GM12878 (cell line): ENCODE data around the gene FMNL2. TPM values are rescaled to one million over a fixed set of nuclear protein-coding genes. Genes with fewer than 3 reads are reported as not detected.

Experiments used
- ATAC-seq: fragments of 200-7000 bp; cut with Tn5 transposase; 3 replicates; pipeline ENCODE4 v1.9.1; 2020; ENCODE audit warnings: mild to moderate bottlenecking, moderate library complexity
- BruUV-seq: library from RNA; stranded (reverse); fragments of 400-500 nt; replicated peaks from 2 replicates; lab custom pipeline; 2021; lab: Mats Ljungman, UMichigan
- CTCF ChIA-PET: fragments of 300-600 bp; sonication (Branson Sonifier 250); formaldehyde crosslinking; extraction: SDS; loops from one replicate; lab custom pipeline; 2021; ENCODE audit warnings: inconsistent platforms; lab: Yijun Ruan, JAX
- POLR2A ChIA-PET: fragments of 350-600 bp; formaldehyde crosslinking; extraction: SDS; loops from one replicate; lab custom pipeline; 2021; ENCODE audit warnings: inconsistent platforms; lab: Charles Lee
- RAD21 ChIA-PET: fragments of 300-600 bp; sonication (Branson Sonifier 250); formaldehyde crosslinking; loops from one replicate; lab custom pipeline; 2023; ENCODE audit warnings: antibody characterized with exemption; ENCODE audit not compliant: unreplicated experiment; lab: Charles Lee
- SMC1A ChIA-PET: fragments of 300-600 bp; sonication (Branson Sonifier 250); formaldehyde crosslinking; loops from one replicate; lab custom pipeline; 2023; ENCODE audit not compliant: unreplicated experiment, uncharacterized antibody; lab: Charles Lee
- DNase-seq: peaks from one replicate; pipeline ENCODE4 v3.0.0-alpha.2; 2011; ENCODE audit warnings: low read depth, low spot score
- FAIRE-seq: peaks from 3 replicates; lab custom pipeline; 2011; peaks lifted over from hg19 to GRCh38; lab: Jason Lieb, UNC
- H2AFZ ChIP-seq: 2 replicates; pipeline ENCODE4 v1.6.0; 2011; ENCODE audit warnings: low read depth, low read length, control low read depth; ENCODE audit not compliant: control insufficient read depth
- H3K27ac ChIP-seq: 2 replicates; pipeline ENCODE4 v1.5.1; 2011; ENCODE audit warnings: control low read depth; ENCODE audit not compliant: control insufficient read depth, insufficient read depth
- H3K27me3 ChIP-seq, 2 experiments: replicated peaks in 1 of 2; 2 replicates each; pipeline versions ENCODE4 v1.6.0 to v1.6.1; 2011; ENCODE audit warnings: low read length in 1 of 2; ENCODE audit not compliant: control insufficient read depth in 2 of 2, insufficient read depth in 2 of 2
- H3K36me3 ChIP-seq, 2 experiments: 2 replicates each; pipeline ENCODE4 v1.5.1; 2011; ENCODE audit warnings: low read length in 1 of 2; ENCODE audit not compliant: control insufficient read depth in 2 of 2, insufficient read depth in 2 of 2
- H3K4me1 ChIP-seq: 2 replicates; pipeline ENCODE4 v1.6.1; 2011; ENCODE audit warnings: mild to moderate bottlenecking, low read length, moderate library complexity, mixed read lengths; ENCODE audit not compliant: control insufficient read depth, insufficient read depth
- H3K4me2 ChIP-seq: 2 replicates; pipeline ENCODE4 v1.6.0; 2011; ENCODE audit warnings: control low read depth; ENCODE audit not compliant: control insufficient read depth, insufficient read depth
- H3K4me3 ChIP-seq: fragments of 200-600 bp; sonication (generic); 2 replicates; pipeline ENCODE4 v1.5.1; 2016
- H3K79me2 ChIP-seq: 2 replicates; pipeline ENCODE4 v1.6.0; 2011; ENCODE audit warnings: low read length; ENCODE audit not compliant: control insufficient read depth, insufficient read depth
- H3K9ac ChIP-seq: 2 replicates; pipeline ENCODE4 v1.8.0; 2011; ENCODE audit warnings: low read length, control low read depth, mixed read lengths; ENCODE audit not compliant: control insufficient read depth, insufficient read depth
- H3K9me3 ChIP-seq: replicated peaks from 3 replicates; pipeline ENCODE4 v1.5.1; 2011; ENCODE audit warnings: mild to moderate bottlenecking, low read length; ENCODE audit not compliant: control insufficient read depth, insufficient read depth
- H4K20me1 ChIP-seq: 2 replicates; pipeline ENCODE4 v1.6.0; 2011; ENCODE audit not compliant: control insufficient read depth, insufficient read depth
- RAD21 ChIP-seq: IDR thresholded peaks from 2 replicates; pipeline ENCODE4 v1.6.1; 2011; ENCODE audit warnings: mild to moderate bottlenecking, low read depth, low read length, moderate library complexity; ENCODE audit not compliant: insufficient read depth
- SMC3 ChIP-seq: IDR thresholded peaks from 2 replicates; pipeline ENCODE4 v1.6.1; 2011; ENCODE audit warnings: low read length, improper control_type of control experiment, borderline replicate concordance
- WGBS: methylation state at CpG from one replicate; pipeline ENCODE4 v1.1.6; 2016; ENCODE audit warnings: low lambda C conversion rate; ENCODE audit not compliant: insufficient replicate concordance, insufficient coverage; ENCODE audit errors: missing lambda C conversion rate; 5-methylcytosine and 5-hydroxymethylcytosine counted together
- in situ Hi-C: fragments of 300-500 bp; cut with MboI; formaldehyde crosslinking; loops from 9 replicates; pipeline ENCODE4 v1.14.3; 2018; ENCODE audit warnings: mixed read lengths
- intact Hi-C: fragments of 100-400 bp; cut with micrococcal nuclease; formaldehyde crosslinking; loops from one replicate; pipeline ENCODE4 v1.14.2; 2022; ENCODE audit not compliant: unreplicated experiment
- polyA plus RNA-seq, 11 experiments: library from polyadenylated mRNA; depleted of rRNA in 4 of 11; unstranded in 6 of 11; stranded (reverse) in 5 of 11; fragments of >200 nt; fragmentation: Nextera tagmentation in 4 of 11; fragmentation: Illumina TruSeq in 1 of 11; extraction: Ambion mirVana in 4 of 11; extraction: Trizol in 1 of 11; gene quantifications; 1 replicate in 1 of 11; 2 replicates in 10 of 11; pipeline versions ENCODE4 v1.2.1 to v1.2.3, GENCODE V29; 2011 to 2016; ENCODE audit warnings: inconsistent platforms in 2 of 11, missing spikeins in 2 of 11, low read depth in 1 of 11
- total RNA-seq, 4 experiments: library from RNA; depleted of rRNA in 3 of 4; stranded (reverse); fragments of >200 nt in 3 of 4; fragmentation: Illumina TruSeq in 1 of 4; extraction: Trizol in 1 of 4; gene quantifications; 2 replicates each; pipeline versions ENCODE4 v1.2.1 to v1.2.3, GENCODE V29; 2013 to 2021
- TF ChIP-seq, protein P1 (sequence below), 3 experiments: IDR thresholded peaks in 2 of 3; conservative IDR thresholded peaks in 1 of 3; 2 replicates each; pipeline ENCODE4 v1.5.1; 2011; ENCODE audit warnings: low read depth in 3 of 3, low read length in 3 of 3, mild to moderate bottlenecking in 3 of 3, control low read depth in 2 of 3, moderate library complexity in 2 of 3, inconsistent platforms in 1 of 3, mixed read lengths in 1 of 3; ENCODE audit not compliant: control insufficient read depth in 2 of 3, insufficient read depth in 1 of 3; ENCODE audit errors: extremely low read depth in 1 of 3
- TF ChIP-seq, protein P2 (sequence below): IDR thresholded peaks from 2 replicates; pipeline ENCODE4 v1.6.1; 2012; ENCODE audit warnings: improper control_type of control experiment, low read depth, low read length; ENCODE audit not compliant: insufficient replicate concordance

FMNL2 gene
- total and polyA plus RNA-seq, 10 of the 15 experiments (the other 5 are each of a cell fraction or from before 2014, with no cell fraction given) = 0.13 to 9.9 (median 0.35) TPM

- SMC1A ChIA-PET = interaction anchor here (0.9 to 3.5 kb wide), 15 partner anchors 8 to 379 kb away, joined by 3 to 13 read pairs (median 5); partner anchors contain the start of gene STAM2
- intact Hi-C loops = loop anchor here (5.0 kb wide), 1 partner anchor 72 kb away; no protein-coding TSS in a partner anchor
- BruUV-seq = no TSS peak
Observed at GRCh38 chr2:152555048-152555447, 220.1 kb downstream of the FMNL2 start.

More at GRCh38 chr2:152555048-152555447, 220.1 kb downstream of the FMNL2 start:
- Histone ChIP-seq H3K36me3 (no peaks in the 10 kb centered on the region), H3K27ac (no peak overlapping the region), H2AFZ (no peak overlapping the region), H3K79me2 (no peaks in the 10 kb centered on the region), H3K4me2 (no peak overlapping the region), H3K4me3 (no peak overlapping the region), H3K4me1 (no peaks in the 10 kb centered on the region), H3K27me3 (no peaks in the 10 kb centered on the region), H3K9ac (no peak overlapping the region), H4K20me1 (no peaks in the 10 kb centered on the region), H3K9me3 (no peaks in the 10 kb centered on the region)
- RAD21 ChIA-PET = interaction anchor here (0.7 to 3.0 kb wide), 7 partner anchors 10 to 220 kb away, joined by 3 to 10 read pairs (median 3); partner anchors contain the start of gene FMNL2
- POLR2A ChIA-PET = no interaction called here
- 60% methylated on average over 2 of the region's 2 CpGs for WGBS
- ATAC-seq = peak; percentile 73
- FAIRE-seq = no peak
- in situ Hi-C loops = no loop called here
- CTCF ChIA-PET = interaction anchor here (0.6 to 2.5 kb wide), 15 partner anchors 10 to 518 kb away, joined by 3 to 12 read pairs (median 3); partner anchors contain the start of gene STAM2
- no peak for DNase-seq
- TF ChIP-seq, protein P1, sequence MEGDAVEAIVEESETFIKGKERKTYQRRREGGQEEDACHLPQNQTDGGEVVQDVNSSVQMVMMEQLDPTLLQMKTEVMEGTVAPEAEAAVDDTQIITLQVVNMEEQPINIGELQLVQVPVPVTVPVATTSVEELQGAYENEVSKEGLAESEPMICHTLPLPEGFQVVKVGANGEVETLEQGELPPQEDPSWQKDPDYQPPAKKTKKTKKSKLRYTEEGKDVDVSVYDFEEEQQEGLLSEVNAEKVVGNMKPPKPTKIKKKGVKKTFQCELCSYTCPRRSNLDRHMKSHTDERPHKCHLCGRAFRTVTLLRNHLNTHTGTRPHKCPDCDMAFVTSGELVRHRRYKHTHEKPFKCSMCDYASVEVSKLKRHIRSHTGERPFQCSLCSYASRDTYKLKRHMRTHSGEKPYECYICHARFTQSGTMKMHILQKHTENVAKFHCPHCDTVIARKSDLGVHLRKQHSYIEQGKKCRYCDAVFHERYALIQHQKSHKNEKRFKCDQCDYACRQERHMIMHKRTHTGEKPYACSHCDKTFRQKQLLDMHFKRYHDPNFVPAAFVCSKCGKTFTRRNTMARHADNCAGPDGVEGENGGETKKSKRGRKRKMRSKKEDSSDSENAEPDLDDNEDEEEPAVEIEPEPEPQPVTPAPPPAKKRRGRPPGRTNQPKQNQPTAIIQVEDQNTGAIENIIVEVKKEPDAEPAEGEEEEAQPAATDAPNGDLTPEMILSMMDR (IDR thresholded peaks at IDR 0.05 in 2 of 3, conservative IDR thresholded peaks at IDR 0.05 in 1 of 3; ENCODE audit: control insufficient read depth in 2 of 3, extremely low read depth in 1 of 3, insufficient read depth in 1 of 3, low read depth in 3 of 3, low read length in 3 of 3) = peak in 2 of 3 experiments; percentile 14 to 18; a peak in 1 of 6 replicates
- TF ChIP-seq RAD21 = peak; percentile 23
- peak; percentile 38; the same call in 1 of the 2 replicates for TF ChIP-seq SMC3
- TF ChIP-seq, protein P2, sequence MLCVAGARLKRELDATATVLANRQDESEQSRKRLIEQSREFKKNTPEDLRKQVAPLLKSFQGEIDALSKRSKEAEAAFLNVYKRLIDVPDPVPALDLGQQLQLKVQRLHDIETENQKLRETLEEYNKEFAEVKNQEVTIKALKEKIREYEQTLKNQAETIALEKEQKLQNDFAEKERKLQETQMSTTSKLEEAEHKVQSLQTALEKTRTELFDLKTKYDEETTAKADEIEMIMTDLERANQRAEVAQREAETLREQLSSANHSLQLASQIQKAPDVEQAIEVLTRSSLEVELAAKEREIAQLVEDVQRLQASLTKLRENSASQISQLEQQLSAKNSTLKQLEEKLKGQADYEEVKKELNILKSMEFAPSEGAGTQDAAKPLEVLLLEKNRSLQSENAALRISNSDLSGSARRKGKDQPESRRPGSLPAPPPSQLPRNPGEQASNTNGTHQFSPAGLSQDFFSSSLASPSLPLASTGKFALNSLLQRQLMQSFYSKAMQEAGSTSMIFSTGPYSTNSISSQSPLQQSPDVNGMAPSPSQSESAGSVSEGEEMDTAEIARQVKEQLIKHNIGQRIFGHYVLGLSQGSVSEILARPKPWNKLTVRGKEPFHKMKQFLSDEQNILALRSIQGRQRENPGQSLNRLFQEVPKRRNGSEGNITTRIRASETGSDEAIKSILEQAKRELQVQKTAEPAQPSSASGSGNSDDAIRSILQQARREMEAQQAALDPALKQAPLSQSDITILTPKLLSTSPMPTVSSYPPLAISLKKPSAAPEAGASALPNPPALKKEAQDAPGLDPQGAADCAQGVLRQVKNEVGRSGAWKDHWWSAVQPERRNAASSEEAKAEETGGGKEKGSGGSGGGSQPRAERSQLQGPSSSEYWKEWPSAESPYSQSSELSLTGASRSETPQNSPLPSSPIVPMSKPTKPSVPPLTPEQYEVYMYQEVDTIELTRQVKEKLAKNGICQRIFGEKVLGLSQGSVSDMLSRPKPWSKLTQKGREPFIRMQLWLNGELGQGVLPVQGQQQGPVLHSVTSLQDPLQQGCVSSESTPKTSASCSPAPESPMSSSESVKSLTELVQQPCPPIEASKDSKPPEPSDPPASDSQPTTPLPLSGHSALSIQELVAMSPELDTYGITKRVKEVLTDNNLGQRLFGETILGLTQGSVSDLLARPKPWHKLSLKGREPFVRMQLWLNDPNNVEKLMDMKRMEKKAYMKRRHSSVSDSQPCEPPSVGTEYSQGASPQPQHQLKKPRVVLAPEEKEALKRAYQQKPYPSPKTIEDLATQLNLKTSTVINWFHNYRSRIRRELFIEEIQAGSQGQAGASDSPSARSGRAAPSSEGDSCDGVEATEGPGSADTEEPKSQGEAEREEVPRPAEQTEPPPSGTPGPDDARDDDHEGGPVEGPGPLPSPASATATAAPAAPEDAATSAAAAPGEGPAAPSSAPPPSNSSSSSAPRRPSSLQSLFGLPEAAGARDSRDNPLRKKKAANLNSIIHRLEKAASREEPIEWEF = no peak
